ENCODE results near the gene AREG.

The AREG gene

GRCh38 chr4:74463123-74463522 is 18.2 kb downstream of the AREG start:
- DNase-seq (ENCODE audit: low read depth, low spot score) = no peak

GRCh38 chr4:74464291-74464690 is 19.4 kb downstream of the AREG start:
- no peak for DNase-seq (ENCODE audit: low read depth, low spot score)

GRCh38 chr4:74466242-74466641 is 21.3 kb downstream of the AREG start:
- DNase-seq (ENCODE audit: low read depth, low spot score) = no peak

DNA sequence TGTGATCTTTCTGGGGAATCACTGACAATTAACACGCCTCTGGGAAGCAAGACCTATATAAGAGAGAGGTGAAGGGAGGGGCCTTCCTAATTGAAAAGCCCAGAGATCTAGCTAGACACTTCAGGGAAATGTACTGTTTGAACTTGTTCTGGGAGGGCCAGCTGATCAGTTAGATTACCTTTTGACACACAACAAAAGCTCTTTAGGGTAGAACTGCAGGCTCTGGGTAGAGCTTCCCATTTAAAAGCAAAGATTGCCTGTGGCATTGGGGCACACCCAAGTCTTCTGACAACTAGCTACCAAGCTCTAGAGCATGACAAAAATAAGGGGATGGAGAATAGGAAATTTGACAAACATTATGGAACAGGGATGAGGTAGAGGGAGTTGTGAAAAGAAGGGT is 26.3 kb downstream of the AREG start:
- no peak for DNase-seq (ENCODE audit: low read depth, low spot score)

- peak; percentile 45 for DNase-seq (ENCODE audit: low read depth, low spot score)
Measured at GRCh38 chr4:74473155-74473811, 28.3 kb downstream of the AREG start.

- DNase-seq (ENCODE audit: low read depth, low spot score) = no peak
Measured at GRCh38 chr4:74474345-74475090, 29.6 kb downstream of the AREG start.

DNA sequence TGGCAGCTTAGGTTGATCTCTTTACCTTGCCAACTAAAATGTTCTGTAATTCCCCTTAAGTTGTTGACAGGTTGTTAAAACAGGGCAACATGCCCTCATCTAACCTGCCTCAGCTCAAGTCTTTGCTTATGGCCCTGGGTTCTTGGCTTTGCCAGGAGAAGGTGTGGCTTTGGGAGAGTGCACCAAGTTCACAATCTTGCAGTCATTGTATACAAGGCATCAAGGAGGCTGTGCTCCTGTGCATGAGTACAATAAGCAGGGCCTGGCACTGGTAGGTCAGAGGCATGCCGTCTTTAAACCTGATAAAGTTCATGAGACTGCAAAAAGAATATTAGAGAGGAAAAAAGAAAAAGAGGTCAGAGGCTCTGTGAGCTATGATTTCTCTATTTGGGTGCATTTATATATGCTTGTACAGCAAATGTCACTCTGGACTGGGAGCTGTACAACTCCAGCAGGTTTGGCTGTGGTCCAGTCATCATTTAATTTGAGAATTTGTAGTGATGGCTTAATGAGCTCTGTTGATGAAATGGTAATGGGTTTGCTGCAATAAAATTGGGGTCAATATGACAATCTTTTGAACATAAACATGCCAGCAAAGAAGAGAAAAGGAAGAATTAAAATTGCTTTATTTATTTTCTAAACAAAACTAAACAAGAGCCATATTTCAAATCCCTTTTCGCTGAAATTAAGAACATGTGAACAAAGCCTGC is 30.3 kb downstream of the AREG start:
- no peak for DNase-seq (ENCODE audit: low read depth, low spot score)

GRCh38 chr4:74475946-74476345 is 31.0 kb downstream of the AREG start:
- DNase-seq (ENCODE audit: low read depth, low spot score) = no peak

DNA sequence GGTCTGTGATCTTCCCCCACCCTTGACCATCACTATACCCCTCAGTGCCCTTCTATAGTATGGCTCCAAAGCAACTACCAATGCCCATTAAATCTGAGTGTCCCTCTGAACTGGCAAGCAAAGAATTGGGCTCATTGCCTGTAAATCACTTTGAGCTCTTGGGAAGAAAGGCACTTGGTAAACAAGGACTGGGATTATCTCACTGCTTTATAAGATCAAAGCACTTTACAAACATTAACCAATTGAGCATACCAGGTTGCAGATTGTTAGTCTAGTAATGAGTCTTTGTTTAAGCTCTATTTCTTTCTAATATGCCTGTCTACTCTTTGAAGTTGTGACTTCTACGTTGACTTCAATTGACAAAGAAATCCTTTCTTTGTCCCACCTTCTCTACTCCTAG is 34.1 kb downstream of the AREG start:
- no peak for DNase-seq (ENCODE audit: low read depth, low spot score)

- DNase-seq (ENCODE audit: low read depth, low spot score) = no peak
Measured at GRCh38 chr4:74480267-74480666, 35.3 kb downstream of the AREG start.

DNA sequence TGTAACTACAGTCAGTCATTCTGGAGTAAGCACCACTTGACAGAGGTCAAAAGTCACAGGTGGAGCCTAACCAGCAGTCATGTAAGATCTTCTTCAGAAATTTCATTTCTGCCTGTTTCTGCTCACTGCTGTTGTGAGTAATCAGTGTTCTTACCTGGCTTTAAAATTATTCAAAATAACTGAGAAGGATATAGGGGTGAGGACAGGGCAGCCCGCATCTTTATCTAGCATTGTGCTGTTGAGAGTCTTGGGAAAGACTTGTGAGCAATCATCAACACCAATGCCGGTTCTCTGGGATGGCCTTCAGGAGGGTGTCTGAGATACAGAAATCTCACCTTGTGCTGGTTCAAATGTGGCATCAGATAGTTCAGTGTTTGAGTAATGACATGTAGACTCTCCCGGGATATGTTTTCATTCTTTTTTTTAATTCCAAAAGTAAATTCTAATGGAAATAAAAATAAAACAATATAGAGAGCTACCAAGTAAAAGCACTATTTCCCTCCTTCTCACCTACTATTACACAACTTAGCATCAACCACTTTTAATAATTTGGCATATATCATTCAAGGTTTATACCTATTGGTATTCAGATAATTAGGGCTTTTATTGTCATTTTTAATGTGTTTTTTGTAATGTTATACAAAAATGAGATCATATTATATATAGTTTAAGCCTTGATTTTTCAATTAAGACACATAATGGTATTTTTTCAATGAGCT is 37.1 kb downstream of the AREG start:
- DNase-seq (ENCODE audit: low read depth, low spot score) = no peak

- no peak for DNase-seq (ENCODE audit: low read depth, low spot score)
Measured at GRCh38 chr4:74483226-74483911, 38.4 kb downstream of the AREG start.

- DNase-seq (ENCODE audit: low read depth, low spot score) = no peak
Measured at GRCh38 chr4:74486905-74487304, 42.0 kb downstream of the AREG start.

DNA sequence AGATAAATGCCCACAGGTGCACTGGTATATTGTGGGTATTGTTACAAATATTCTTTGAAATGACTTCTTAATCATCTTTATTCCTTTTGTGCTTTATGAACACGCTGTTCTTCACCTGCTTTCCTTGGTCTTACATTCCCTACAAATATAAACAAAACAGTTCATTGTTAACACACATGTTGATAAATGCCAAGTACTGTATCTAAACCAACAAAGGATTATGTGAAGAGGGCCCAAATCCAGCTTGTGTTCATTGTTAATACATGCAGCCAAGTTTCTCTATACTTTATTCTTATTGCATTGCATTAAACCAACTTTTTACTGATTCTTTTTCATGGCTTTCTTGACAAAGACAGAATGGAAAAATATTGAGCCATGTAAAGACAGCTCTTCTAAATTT is 42.8 kb downstream of the AREG start:
- DNase-seq (ENCODE audit: low read depth, low spot score) = no peak

DNA sequence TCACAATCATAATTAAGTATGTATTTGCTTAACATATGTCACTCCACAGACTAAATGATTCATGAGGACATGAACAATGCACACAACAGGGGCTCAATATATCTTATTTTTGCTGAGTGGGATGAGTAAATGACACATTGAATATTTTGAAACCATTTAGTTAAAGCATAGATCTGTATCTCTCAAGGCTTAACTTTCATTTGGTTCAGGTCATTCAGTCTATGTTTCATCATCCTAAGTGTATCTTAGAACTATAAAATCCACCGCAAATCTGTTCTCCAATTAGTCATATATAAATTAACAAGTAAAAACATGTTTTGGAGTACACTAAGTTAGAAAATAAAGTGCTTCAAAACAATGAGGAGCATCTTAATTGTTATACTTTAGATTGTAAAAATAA is 45.8 kb downstream of the AREG start:
- no peak for DNase-seq (ENCODE audit: low read depth, low spot score)

DNA sequence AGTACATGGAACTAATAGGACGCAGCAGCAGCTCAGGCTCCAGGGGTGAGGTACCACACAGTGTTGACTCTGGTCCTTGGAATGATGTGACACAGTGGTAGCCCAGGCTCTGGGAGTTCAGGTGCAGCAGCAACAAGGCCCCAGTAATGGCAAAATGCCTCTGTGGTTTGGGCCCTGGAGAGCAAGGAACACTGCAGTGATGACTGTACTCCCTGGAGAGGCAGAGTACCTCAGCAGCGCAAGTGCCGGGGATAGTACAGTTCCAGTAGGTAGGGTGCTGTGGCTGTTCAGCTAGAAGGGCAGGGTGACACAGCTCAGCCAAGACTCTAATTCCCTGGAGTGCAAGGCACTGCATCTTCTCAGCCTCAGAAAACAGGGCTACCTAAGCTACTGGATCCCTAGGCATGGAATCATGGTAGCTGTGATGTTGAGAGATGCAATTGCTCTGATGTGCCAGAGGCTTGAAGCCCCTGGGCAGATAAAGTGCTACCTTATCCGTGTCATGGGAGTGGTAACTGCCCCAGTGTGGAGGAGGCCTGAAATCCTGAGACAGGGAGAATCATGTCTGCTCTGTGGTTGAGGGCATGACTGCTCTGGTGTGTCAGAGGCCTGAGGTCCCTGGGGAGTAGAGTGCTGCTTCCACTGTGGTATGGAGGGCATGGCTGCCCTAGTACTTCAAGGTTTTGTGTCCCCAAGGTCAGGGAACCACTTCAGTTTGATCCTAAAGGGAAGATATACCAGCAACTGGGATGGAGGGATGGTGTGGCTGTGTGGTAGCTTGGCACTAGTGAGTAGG is 55.2 kb downstream of the AREG start:
- no peak for DNase-seq (ENCODE audit: low read depth, low spot score)

DNA sequence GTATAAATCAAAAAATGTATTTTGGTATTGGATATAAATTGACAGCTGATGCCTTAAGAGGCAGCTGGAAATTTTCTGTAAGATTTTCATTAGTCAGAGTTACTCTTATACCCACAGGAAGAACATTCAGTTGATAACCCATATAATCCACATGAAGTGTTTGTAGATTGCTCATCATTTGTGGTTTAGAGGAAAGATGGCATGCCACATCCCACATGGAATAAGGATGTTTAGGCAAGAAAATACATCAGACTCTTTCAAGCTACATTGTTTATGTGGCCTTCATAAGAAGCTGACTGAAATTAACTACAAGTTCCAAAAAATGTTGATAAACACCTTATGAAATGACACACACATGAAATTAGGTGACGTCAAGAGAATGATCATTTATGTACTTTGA is 56.6 kb downstream of the AREG start:
- no peak for DNase-seq (ENCODE audit: low read depth, low spot score)

GRCh38 chr4:74503580-74503979 is 58.6 kb downstream of the AREG start:
- DNase-seq (ENCODE audit: low read depth, low spot score) = no peak

DNA sequence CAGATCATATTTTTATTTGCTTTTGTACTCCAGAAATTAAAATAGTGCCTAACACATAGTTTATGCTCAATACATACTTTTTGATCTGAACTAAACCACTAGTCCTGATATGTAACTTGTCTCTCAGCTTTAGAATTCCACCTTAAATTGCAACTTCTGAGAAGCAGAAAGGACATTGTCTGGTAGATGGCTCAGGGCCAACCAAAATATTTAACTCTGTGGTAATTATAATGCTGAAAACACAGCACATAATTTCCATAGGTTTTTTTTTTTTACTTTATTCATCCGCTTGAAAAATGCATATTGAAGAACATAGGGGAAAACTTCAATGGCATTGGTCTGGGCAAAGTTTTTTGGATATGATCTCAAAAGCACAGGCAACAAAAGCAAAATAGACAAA is 59.3 kb downstream of the AREG start:
- peak; percentile 39 for DNase-seq (ENCODE audit: low read depth, low spot score)
